AG10803 (cell line): Measurements from ENCODE around the gene BICDL2.

Experiments used
- DNase-seq: peaks from one replicate; pipeline ENCODE4 v3.0.0; 2010; ENCODE audit warnings: low read depth
- H3K4me3 ChIP-seq: 2 replicates; pipeline ENCODE4 v1.5.1; 2011; ENCODE audit warnings: mild to moderate bottlenecking, low read length, control low read depth
- TF ChIP-seq, protein P1 (sequence below): conservative IDR thresholded peaks from 2 replicates; pipeline ENCODE4 v1.5.1; 2011; ENCODE audit warnings: mild to moderate bottlenecking, low read length, control low read depth, inconsistent platforms

The BICDL2 gene

DNA sequence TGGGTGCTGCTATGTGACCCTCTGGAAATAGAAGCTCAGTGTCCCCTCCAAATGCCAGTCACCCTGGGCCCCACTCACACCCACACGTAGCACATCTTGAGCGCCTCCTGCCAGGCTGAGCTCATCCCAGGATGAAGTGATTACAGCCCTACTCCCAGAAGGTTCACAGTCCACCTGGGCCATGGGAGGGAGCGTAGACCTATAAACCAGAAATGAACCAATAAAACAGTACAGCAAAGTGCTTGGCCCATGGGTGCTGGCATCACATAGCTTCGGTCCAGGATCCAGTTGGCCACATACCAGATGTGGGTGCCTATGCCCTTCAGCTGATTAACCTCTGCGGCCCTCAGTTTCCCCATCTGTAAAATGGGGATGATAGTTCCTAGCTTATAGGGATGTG lies 2.2 kb upstream of the BICDL2 start:
- no peak overlapping the region for H3K4me3 ChIP-seq
- DNase-seq, result no peak
- TF ChIP-seq, protein P1, sequence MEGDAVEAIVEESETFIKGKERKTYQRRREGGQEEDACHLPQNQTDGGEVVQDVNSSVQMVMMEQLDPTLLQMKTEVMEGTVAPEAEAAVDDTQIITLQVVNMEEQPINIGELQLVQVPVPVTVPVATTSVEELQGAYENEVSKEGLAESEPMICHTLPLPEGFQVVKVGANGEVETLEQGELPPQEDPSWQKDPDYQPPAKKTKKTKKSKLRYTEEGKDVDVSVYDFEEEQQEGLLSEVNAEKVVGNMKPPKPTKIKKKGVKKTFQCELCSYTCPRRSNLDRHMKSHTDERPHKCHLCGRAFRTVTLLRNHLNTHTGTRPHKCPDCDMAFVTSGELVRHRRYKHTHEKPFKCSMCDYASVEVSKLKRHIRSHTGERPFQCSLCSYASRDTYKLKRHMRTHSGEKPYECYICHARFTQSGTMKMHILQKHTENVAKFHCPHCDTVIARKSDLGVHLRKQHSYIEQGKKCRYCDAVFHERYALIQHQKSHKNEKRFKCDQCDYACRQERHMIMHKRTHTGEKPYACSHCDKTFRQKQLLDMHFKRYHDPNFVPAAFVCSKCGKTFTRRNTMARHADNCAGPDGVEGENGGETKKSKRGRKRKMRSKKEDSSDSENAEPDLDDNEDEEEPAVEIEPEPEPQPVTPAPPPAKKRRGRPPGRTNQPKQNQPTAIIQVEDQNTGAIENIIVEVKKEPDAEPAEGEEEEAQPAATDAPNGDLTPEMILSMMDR, result no peak

DNA sequence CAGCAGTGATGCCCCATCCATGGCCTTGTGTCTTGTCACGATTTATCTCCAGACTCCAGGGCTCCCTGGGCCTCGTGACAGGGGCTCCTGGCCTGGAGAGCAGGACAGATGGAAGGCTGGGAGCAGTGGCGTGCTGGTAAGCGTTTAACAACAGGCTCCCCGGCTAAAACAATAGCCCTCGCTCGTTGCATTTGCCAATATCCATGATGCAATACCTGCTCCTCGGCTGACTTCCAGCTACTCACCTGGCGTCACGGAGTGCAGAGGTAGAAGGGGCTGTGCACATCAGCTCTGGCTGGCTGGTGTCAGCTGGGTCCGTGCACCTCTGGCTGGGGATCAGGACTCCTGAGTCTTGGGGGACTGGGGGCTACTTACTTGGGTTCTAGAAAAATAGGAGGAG lies 1.5 kb upstream of the BICDL2 start:
- TF ChIP-seq, protein P1, result no peak
- no peak for DNase-seq
- no peak overlapping the region for H3K4me3 ChIP-seq

DNA sequence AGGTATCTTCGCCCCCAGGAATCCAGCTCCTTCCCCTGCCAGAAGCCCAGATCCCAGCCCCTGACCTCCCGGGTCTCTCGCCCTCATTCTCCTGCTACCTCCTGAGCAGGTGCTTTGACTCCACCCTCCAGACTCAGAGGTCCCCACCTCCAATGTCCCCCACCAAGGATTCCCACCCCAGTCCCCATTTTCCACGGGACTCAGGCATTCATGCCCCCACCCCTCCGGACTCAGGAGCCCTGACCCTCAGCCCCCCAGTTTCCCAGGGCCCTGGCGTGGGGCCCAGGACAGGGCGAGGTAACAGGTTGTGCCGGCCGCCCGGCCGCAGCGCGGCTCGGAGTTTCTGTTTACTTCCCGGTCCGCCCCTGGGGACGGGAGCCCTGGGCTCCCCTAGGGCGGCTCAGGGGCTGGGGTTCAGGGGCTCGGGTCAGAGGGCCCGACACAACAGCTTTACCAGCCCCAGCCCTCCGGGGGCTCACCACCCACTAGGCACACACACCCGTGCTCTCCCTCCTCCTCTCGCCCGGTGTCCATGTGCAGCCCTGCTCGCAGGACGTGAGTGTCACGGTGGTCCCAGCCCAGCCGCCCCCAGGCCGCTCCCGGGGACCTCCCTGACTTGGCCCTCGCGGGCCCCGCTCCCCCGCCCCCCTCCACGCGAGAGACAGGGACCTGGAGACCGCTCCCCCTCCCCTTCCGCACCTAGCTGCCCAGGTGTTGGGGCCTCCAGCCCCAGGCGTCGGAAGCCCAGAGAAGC lies 595 bp downstream of the BICDL2 start:
- no peak for DNase-seq
- H3K4me3 ChIP-seq, result no peak overlapping the region
- TF ChIP-seq, protein P1, result no peak

DNA sequence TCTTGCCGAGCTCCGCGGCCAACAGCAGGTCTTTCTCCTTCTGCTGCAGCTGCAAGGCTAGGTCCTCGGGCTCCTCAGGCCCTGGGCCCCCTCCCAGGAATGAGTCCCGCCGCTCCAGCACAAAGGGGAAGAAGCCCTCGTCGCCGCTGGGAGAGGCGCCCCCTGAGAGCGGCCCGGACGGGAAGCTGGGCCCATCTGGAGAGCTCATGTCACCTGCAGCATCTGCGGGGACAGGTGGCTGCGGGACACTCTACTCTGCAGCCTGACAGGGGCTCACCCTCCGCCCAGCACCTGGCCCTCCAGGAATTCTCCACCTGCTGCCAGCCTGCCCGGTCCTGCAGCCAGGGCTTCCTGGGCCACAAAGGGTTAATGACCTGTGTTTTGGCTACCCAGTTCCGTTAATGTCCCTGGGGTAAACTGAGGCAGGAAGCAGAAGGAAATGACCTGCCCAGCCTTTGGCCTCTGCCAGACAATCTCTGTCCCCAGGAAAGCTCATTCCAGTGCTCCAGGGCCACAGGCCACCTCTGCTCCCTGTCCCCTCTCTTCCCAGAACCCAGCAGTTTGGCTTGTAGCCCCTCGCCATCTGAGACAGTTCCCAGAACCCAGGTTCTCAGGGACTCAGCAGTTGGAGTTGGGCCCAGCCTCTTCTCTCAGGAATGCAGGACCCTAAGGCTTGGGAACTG lies 1.3 kb downstream of the BICDL2 start:
- TF ChIP-seq, protein P1, result no peak
- no peak overlapping the region for H3K4me3 ChIP-seq
- no peak for DNase-seq

DNA sequence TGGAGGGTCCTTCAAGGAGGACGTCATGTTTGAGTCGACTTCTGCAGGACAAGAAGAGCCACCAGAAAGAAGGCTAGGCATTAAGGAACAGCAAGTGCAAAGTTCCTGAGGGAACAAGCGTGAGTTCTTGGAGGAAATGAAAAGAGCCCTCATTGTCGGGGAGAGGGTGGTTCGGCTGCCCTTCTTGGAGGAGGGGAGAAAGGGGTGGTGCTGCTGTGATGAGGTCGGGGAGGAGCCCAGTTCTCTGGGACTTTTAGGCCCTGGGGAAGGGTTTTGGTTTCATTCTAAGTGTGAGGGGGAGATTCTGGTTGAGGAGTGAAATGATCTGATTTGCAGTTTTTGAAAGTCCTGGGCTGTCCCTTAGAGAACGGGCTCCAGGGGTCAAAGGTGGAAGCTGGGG lies 4.1 kb downstream of the BICDL2 start:
- no peak overlapping the region for H3K4me3 ChIP-seq
- TF ChIP-seq, protein P1, result no peak
- DNase-seq, result no peak

DNA sequence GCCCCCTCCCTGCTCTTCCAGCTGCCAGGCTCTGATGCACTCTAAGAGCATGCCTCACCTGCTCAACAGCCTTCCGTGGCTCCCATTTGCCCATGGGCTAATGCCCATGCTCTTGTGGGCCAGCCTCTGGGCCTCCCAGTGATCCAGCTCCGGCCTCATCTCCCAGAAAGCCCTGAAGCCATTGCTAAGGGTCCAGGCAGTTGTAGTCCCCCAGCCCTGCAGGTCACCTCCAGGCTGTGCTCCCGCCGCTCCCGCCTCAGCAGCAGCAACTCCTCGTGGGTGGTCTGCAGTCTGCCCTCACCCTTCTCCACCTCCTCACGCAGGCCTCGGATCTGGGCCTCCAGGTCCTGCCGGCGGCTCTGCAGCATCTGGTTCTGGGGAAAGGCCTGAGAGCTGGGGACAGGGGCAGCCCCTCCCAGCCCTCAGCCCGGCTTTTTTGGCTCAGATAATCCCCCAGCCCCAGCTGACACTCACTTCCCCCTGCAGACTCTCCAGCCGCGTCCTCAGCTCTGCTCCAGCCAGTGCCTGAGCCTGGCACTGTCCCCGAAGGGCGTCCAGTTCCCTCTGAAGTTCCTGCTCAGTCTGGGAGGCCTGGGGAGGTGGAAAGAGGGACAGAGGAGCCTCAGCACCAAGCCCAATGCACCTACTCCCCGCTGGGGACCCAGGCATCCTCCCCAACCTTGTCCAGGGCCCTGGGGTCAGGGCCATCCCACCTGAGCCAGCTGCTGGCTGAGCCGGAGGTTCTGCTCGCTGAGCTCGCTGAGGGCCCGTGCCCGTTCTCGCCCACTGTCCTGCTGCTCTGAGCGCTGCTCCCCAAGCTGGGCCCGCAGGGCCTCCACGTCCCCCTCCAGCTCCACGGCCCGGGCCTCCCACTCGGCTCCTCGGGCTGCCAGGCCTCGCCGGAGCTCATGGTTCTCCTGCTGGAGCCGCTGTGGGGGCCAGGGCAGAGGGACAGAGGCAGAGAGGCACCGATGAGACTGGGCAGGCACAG lies 6.2 kb downstream of the BICDL2 start:
- no peak for DNase-seq
- TF ChIP-seq, protein P1, result no peak
- H3K4me3 ChIP-seq, result no peak overlapping the region
